HUES64 (cell line): ENCODE measurements around the gene GAPVD1.
A peak's percentile ranks its signal among the peaks of the same experiment; 100 is the strongest.
"Not testable (repeated sequence)": the region's sequence is repeated elsewhere in the genome, so short reads cannot be mapped to it uniquely, and the experiment has no call there.

Experiments
- H3K27ac ChIP-seq: 2 replicates; pipeline ENCODE4 v1.7.0; 2013; ENCODE audit warnings: low read depth, low read length, inconsistent platforms
- H3K27me3 ChIP-seq: 2 replicates; pipeline ENCODE4 v1.6.1; 2013; ENCODE audit warnings: mild to moderate bottlenecking, low read length; ENCODE audit not compliant: insufficient read depth
- H3K36me3 ChIP-seq: 2 replicates; pipeline ENCODE4 v1.6.1; 2013; ENCODE audit warnings: mild to moderate bottlenecking, low read length; ENCODE audit not compliant: insufficient read depth
- H3K4me1 ChIP-seq: 2 replicates; pipeline ENCODE4 v1.6.1; 2013; ENCODE audit warnings: mild to moderate bottlenecking, low read length, moderate library complexity; ENCODE audit not compliant: insufficient read depth
- H3K4me3 ChIP-seq: 2 replicates; pipeline ENCODE4 v1.5.1; 2013; ENCODE audit warnings: mild to moderate bottlenecking, low read length, moderate library complexity
- H3K9ac ChIP-seq: 2 replicates; pipeline ENCODE4 v1.6.1; 2013; ENCODE audit warnings: mild to moderate bottlenecking, low read depth, low read length
- H3K9me3 ChIP-seq: 2 replicates; pipeline ENCODE4 v1.6.1; 2013; ENCODE audit warnings: low read depth, low read length; ENCODE audit not compliant: insufficient read depth
- WGBS: fragments of 150-250, 120-280 bp; methylation state at CpG from one replicate; pipeline ENCODE4 v1.1.7; 2013; ENCODE audit warnings: missing lambda C conversion rate; 5-methylcytosine and 5-hydroxymethylcytosine counted together

The GAPVD1 gene

DNA sequence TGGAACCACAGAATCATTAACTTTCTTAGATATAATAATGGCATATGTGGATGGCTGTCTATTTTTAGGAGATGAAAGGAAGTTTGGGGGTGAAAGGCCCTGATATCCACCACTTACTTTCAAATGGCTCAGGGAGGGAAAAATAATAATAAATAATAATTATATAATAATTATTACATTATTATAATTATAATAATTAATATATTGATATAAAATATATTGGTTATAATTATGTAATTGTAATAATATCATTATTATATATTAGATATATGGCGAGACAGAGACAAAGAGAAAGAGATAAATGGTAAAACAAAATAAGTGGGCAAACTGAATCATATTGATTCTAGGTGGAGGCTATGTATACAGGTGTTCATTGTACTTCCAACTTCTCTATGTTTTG lies 136.6 kb downstream of the GAPVD1 start:
- H3K9ac ChIP-seq = no peak overlapping the region
- H3K27me3 ChIP-seq = no peaks in the 10 kb centered on the region
- H3K9me3 ChIP-seq = no peaks in the 10 kb centered on the region
- WGBS = no CpG with 5 or more reads among the region's 1 CpG
- no peaks in the 10 kb centered on the region for H3K4me1 ChIP-seq
- H3K27ac ChIP-seq = no peak overlapping the region
- no peaks in the 10 kb centered on the region for H3K36me3 ChIP-seq
- H3K4me3 ChIP-seq = no peak overlapping the region

DNA sequence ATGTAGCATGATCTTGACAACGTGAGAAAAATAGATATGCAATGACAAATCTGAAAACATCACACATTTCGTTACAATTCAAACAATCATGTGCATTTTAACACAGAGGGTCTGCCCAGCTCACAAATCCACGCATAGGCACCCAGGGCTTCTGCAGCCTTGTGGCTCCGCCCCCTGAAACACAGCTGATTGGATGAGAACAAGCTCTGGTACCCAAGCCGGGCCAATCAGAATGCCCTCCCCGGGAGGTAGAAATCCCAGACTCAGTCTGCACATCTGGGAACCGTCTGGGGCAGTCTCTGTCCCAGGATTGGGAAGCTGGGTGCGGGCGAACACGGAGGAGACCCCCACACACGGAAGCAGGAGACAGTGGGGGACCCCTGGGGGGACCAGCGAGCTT lies 137.5 kb downstream of the GAPVD1 start:
- H3K36me3 ChIP-seq = no peaks in the 10 kb centered on the region
- no peaks in the 10 kb centered on the region for H3K4me1 ChIP-seq
- no peak overlapping the region for H3K27ac ChIP-seq
- H3K27me3 ChIP-seq = no peaks in the 10 kb centered on the region
- H3K9ac ChIP-seq = no peak overlapping the region
- no peaks in the 10 kb centered on the region for H3K9me3 ChIP-seq
- H3K4me3 ChIP-seq = no peak overlapping the region
- WGBS = 94% methylated on average over 12 of the region's 12 CpGs

DNA sequence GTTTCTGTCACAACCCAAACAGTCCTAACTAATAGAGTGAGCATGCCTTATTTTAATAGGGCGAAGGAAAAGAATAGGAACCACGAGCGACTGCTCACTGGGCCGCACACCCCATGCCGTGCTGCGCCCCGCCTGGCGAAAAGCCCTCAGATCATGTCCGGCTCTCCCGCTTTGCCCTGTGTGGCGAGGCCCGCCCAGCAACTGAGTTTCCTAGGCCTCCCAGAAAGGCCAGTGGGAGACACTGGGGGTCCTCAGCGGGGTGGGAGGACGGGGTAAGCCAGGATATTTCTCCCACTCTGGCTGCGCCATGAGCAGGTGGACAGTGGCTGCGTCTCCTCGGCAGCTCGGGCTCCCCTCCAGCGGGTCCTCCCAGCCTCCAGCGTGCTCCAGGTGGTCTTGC lies 138.0 kb downstream of the GAPVD1 start:
- Histone ChIP-seq H3K4me3 (no peak overlapping the region), H3K9ac (no peak overlapping the region), H3K36me3 (no peaks in the 10 kb centered on the region), H3K27me3 (no peaks in the 10 kb centered on the region), H3K4me1 (no peaks in the 10 kb centered on the region), H3K27ac (no peak overlapping the region), H3K9me3 (no peaks in the 10 kb centered on the region)
- WGBS = 90% methylated on average over 20 of the region's 20 CpGs

DNA sequence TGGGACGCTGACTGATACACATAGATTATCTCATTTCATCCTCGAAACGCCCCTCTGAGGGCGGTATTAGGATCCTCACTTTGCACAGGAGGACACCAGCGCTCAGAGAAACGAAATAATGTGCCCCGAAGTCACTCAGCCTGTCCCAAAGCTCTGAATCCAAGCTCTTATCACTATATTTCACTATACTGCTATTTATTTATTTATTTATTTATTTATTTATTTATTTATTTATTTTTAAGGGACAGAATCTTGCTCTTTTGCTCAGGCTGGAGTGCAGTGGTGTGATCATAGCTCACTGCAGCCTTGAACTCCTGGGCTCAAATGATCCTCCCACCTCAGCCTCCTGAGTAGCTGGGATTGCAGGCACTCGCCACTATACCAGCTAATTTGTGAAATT lies 138.6 kb downstream of the GAPVD1 start:
- 90% methylated on average over 8 of the region's 8 CpGs for WGBS
- not testable (repeated sequence) for H3K27me3 ChIP-seq, H3K36me3 ChIP-seq, H3K4me3 ChIP-seq, H3K27ac ChIP-seq, H3K9ac ChIP-seq, H3K4me1 ChIP-seq, H3K9me3 ChIP-seq

DNA sequence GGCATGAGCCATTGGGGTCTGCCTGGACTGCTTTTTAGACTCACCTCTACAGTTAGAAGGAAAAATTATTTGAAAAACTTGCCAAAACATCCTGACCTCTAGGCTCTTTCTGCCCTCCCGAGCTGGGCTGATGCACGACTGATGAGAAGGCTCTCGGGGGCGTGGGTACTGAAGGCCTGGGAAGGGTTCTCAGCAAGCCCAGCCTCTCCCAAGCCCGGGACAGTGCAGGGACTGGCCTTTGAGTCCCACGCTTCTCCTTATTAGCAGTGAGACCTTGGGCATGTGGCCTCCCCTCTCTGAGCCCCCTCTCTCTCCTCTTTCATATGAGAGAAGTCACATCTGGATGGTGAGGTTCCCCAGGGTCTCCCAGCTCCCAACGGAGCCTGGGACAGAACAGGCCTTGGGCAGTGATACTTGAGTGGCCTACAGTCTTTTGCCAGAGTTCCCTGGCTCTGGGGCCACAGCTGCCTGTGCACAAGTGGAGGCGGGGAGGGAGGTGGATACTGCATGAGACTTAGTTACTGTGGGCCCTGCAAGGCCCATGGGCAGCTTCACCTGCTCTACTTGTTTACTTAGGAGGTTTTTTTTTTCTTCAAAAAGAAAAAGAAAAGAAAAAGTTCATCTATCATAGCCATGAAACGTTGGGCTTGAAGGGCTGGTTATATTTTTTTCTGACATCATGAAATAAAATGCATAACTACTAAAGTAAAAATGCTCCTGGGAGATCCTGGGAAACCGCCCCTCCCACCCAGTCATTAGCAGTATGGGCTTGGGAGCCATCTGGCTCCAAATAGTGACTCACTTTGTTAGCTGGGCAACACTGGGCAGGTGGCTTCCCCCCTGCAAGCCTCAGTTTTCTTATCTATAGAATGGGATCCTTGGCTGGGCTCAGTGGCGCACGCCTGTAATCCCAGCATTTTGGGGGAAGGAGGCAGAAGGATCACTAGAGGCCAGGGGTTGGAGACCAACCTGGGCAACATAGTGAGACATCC lies 139.4 kb downstream of the GAPVD1 start:
- Histone ChIP-seq H3K27me3 (no peaks in the 10 kb centered on the region), H3K4me1 (no peaks in the 10 kb centered on the region), H3K27ac (no peak overlapping the region), H3K36me3 (no peaks in the 10 kb centered on the region), H3K9me3 (no peaks in the 10 kb centered on the region), H3K4me3 (no peak overlapping the region), H3K9ac (no peak overlapping the region)
- 84% methylated on average over 11 of the region's 12 CpGs for WGBS

DNA sequence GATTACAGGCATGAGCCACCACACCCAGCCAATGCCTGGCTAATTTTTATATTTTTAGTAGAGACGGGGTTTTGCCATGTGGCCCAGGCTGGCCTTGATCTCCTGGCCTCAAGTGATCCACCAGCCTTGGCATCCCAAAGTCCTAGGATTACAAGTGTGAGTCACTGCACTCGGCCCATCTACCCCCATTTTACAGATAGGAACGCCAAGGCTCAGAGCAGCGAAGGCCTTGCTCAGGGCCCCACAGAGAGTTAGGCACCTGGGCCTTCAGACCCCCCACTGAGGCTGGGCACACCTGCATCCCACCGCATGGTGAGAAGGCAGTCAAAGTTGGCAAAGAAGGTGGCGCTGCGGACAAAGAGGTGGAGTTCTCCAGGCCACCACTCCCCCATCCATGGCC lies 143.1 kb downstream of the GAPVD1 start:
- Histone ChIP-seq H3K4me3 (no peak overlapping the region), H3K9me3 (no peaks in the 10 kb centered on the region), H3K36me3 (no peaks in the 10 kb centered on the region), H3K4me1 (no peaks in the 10 kb centered on the region), H3K27me3 (peaks cover 18% of the 10 kb centered on the region), H3K27ac (no peak overlapping the region), H3K9ac (no peak overlapping the region)
- WGBS = 95% methylated on average over 7 of the region's 7 CpGs

DNA sequence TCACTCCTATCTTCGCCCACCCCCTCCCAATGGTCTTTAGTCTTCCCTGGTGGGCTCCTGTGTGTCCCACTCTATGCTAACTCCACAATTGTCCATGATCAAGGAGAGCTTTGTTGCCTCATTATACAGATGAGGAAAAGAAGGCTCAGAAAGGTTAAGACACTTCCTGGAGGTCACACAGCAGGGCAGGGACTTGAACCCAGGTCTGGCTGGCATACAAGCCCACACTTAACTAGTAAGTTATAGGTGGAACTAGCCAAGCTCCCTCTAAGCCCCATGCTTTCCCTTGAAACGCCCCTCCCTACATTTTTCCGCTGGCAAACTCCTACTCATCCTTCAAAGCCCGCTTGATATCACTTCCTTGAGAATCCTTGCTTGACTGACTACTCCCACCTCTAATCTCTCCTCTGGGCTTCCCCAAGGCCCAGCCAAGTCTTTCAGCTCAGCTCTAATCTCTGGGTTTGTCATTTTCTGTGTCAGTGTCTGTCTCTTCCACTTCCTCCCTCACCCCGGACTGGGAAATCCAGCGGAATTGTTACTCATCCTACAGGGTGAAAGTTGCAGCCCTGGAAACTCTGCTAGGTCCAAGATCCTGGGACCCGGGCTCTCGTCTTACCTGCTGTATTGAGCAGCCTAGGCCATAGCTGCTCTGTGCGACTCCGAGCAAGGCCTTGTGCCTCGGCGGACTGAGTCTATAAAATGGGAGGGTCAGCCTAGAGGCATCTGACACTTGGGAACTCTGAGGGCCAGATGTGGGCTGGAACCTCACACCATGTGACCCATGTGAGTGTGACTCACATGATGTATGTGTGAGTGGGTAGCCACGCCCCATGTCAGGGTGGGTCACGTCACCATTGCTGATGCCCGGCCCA lies 144.5 kb downstream of the GAPVD1 start:
- Histone ChIP-seq H3K9me3 (no peaks in the 10 kb centered on the region), H3K36me3 (no peaks in the 10 kb centered on the region), H3K4me1 (no peaks in the 10 kb centered on the region), H3K4me3 (no peak overlapping the region), H3K9ac (no peak overlapping the region), H3K27ac (no peak overlapping the region), H3K27me3 (peaks cover 18% of the 10 kb centered on the region)
- 94% methylated on average over 15 of the region's 15 CpGs for WGBS

DNA sequence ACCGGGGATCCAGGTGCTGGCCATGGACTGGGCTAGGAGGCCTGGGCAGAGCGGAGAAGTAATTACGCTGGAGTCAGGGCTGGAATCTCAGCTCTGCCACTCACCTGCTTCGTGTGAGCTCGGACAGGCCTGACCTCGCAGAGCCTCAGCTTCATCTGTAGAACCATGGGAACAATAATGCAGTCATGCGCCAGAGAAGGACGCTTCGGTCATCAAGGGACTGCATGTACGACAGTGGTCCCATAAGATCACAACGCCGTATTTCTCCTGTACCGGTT lies 145.1 kb downstream of the GAPVD1 start:
- no peak overlapping the region for H3K4me3 ChIP-seq
- no peaks in the 10 kb centered on the region for H3K36me3 ChIP-seq
- H3K27me3 ChIP-seq = peaks cover 18% of the 10 kb centered on the region
- H3K9me3 ChIP-seq = no peaks in the 10 kb centered on the region
- 94% methylated on average over 13 of the region's 13 CpGs for WGBS
- no peaks in the 10 kb centered on the region for H3K4me1 ChIP-seq
- no peak overlapping the region for H3K9ac ChIP-seq
- H3K27ac ChIP-seq = no peak overlapping the region

DNA sequence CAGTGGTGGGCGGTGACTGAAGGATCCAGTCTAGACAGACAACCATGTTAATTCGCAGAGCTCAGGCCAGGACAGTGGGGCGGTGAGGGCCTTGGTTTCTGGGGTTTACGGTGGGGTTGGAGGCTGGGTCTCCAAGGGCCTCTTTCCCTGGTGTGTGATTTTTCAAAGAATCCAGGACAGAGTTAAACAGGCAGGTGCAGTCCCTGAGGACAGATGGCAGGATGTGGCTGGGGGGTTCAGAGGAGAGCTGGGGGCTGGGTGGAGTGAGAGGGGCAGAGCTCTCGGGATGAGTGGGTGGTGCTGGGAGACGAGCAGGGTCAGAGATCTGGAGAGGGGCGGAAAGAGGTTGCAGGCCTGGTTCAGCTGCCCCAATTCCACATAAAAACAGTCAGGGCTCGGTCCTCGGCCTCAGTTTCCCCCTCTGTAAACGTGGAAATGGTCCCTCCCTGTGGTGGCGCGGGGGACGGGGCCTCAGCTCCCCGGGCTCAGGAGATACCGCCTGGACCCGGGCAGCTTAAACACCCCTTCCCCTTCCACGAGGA lies 145.9 kb downstream of the GAPVD1 start:
- Histone ChIP-seq H3K27ac (no peak overlapping the region), H3K9me3 (no peaks in the 10 kb centered on the region), H3K36me3 (no peaks in the 10 kb centered on the region), H3K27me3 (peaks cover 18% of the 10 kb centered on the region), H3K4me1 (no peaks in the 10 kb centered on the region), H3K4me3 (peak overlapping the region; percentile 65), H3K9ac (peak overlapping the region; percentile 90)
- WGBS = 43% methylated on average over 17 of the region's 17 CpGs

DNA sequence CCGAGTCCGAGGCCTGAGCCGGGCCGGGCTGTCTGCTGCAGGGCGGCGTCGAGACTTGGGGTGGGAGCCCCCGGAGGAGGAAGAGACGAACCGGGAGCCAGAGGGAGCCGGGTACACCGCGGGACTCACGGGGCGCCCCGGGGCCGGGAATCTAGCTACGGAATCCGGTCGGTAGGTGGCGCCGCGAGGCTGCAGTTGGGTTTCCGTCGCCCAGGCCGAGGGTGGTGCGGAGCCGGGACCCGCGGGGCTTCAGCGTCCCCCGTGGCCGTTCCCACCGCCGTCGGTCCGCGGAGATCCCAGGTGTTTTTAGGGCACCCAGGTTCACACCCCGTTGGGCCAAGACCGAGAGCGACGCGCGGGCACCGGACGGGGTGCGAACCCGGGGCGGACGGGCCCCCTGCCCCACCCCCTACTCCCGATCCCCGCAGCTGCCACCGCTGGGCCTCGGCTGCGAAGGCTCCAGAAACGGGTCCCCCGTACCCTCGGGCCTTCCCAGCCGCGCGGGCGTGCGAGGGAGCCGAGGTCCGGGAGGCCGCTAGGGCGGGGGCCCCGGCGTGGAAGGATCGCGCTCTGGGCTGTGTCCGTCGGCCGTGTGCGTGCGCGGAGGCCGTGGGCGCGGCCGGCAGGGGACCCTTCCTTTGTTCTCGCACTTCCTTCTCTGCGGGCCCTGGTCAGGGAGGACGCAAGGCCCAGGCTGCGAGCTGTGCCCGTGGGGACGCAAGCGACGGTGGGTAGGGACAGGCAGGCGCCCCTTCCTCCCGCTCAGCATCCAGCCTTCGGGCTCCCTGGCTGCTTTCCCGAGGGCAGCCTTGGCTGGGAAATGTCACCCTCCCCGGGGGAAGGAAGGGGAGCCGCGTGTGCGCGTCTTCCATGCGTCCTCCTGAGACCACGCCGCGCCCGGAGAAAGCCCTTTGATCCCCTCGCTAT lies 146.6 kb downstream of the GAPVD1 start:
- Histone ChIP-seq H3K4me1 (no peaks in the 10 kb centered on the region), H3K9ac (peak overlapping the region; percentile 90), H3K27ac (no peak overlapping the region), H3K4me3 (peak overlapping the region; percentile 65), H3K36me3 (no peaks in the 10 kb centered on the region), H3K27me3 (peaks cover 18% of the 10 kb centered on the region), H3K9me3 (no peaks in the 10 kb centered on the region)
- 8% methylated on average over 104 of the region's 104 CpGs for WGBS
